DMS114 treated with DMSO at 0.1 percent for 48 hours (cell line): Measurements from ENCODE around the gene C6orf58.
A peak's percentile ranks its signal among the peaks of the same experiment; 100 is the strongest.

Experiments
- DNase-seq: peaks from one replicate; lab custom pipeline; 2025; ENCODE audit not compliant: unreplicated experiment; lab: John Stamatoyannopoulos, UW

The C6orf58 gene

DNA sequence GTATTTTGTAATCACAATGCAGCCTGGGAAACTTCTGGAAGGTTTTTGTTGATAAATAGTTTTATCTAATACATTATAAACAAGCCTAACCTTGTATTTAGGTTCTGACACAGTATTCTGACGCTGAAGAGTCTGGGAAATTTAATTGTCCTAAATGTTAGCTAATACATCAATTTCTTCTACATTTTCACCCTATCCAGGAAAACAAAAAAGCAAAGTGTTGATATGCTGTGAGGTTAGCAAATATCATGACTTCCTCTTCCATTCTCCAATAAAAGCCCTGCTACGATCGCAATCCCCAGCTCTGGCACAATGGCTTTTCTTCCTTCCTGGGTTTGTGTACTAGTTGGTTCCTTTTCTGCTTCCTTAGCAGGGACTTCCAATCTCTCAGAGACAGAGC is at the start of gene C6orf58:
TSS of gene C6orf58 (plus strand) at position 301 of the 400 bp plus-strand sequence. CDS start at position 313, 12 bp downstream.
- no peak for DNase-seq

DNA sequence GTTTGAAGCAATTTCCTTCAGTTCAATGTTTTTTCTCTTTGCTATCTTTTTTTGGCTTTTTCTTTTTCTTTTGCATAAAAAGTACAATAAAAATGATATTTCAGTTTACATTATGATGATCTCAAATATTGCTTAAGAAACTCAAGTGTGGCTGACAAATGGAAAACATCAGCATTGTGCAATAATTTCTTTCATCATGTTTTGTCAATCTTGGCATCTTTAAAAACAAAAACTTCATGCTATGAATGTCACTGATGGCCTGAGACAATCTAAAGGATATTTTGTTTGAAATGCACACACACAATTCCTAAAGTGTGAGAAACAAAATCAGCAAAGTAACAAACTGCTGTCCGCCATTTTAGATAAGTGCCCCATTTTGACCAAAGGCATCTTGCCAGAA is 44.0 kb upstream of the C6orf58 start:
- DNase-seq = no peak

DNA sequence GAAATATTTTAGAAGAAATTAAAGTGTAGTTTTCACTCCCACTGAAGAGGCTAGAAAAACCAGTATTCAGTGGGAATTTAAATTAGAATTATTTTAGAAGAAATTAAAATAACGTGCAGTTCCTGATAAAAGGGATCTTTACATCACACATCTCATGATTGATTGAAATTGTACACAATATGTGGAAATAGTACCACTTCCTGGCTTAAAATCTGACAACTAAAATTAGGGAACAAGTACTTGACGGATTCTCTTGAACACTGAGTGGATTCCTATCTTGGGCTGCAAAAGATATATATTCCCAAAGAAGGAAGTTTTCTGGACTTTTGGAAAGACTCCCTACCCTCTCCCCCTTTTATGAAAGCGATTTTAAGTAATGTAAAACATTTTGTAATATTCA is 43.2 kb upstream of the C6orf58 start:
- no peak for DNase-seq

DNA sequence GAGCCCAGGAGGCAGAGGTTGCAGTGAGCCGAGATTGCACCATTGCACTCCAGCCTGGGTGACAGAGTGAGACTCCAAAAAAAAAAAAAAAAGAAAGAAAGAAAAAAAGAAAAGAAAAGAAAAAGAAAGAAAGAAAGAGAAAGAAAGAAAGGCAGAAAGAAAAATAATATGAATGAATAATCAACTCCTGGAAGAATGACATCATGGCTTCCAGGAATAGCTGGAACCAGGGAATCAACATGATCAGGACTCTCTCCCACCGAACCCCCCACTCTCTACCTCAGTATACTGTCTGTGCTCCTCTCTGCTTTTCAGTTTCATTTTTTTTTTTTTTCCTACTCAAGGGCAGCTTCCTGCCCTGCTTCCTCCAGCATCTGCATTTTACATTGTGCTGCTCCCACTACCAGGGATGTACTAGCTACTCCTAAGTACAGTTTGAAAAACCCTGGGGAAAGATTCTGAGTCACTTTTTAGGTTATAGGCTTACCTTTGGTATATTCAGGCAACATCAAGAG is 38.2 kb upstream of the C6orf58 start:
- no peak for DNase-seq

DNA sequence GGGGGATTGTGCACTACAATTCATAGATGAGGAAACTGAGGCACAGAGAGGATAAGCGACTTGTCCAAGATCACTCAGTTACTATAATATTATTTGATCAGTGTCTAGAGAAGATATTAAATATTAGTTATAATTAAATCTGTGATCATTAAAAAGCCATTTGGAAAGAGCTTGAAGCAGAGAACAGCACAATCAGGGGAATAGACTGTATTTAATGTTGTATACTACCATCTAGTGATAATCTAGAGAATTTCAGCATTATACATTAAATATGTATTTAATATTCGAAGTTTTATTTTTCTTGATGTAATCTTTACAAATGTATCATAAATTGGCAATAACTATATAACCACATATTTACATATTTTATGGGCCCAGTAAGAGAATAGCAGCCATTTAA is 37.7 kb upstream of the C6orf58 start:
- peak; percentile 20 for DNase-seq

DNA sequence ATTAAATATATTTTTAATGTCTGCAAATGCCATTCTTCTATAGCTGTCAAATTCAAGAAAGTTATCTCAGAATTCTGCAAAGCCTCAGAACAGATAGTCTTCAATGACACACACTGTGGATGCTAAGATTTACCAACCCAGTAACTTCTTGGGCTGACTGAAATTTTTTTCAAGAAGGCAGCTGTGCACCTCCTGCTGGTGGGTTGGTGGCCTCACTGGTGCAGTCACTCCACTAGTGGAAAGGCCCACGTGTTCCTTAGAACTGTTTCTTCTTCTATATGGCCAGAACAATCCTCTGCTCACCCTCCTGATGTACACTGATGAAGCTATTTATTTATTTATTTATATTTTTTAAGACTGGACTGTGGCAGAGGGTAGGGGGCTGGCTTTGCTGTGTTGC is 29.8 kb upstream of the C6orf58 start:
- DNase-seq = no peak

DNA sequence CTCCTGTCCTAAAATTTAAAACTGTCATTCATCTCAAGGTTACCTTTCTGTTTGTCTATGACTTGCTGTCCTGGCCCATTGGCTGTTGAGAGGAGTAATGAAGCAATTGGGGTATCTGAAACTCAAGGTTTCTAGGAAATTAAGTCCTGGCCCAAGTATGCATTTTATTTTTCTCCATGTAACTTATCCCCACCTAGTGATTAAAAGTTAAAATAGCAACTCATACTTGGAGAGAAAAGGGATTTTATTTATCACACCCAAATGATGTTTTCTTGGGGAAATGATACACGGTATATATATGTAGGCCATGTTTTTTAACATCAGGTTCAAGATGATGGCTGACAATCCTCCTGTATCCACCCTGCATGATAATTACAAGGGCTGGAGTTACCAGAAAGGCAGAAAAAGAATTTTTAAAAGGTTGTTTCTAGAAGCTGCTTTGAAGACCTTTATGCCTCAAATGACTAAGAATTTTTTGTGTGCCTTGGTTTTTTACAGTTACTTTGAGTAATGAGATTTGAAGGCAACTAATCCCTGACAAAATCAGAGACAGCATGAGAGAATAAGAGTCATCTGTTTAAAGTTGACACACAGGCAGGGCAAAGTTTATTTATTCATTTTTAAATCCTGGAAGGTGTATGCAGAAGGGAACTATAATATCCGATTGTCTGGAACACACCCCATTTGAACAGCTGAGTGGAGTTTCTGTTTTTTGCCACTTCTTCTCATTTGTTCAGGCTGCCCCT is 28.9 kb upstream of the C6orf58 start:
- DNase-seq = peak; percentile 2

DNA sequence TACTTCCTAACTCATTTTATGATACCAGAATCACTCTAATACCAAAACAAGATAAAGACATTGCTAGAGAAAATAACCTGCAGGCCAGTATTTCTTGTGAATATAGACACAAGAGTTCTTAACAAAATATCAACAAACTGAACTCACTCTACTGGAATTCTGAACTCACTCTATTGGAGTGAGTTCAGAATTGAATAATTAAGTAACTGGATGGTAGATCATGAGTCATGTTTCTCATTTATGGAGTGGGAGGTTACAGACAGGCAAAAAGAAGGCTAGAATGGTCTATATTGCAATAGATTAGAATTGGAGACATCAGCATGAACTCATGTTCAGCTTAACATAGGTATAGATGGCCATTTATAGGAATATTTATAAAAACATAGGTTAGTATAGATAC is 26.6 kb upstream of the C6orf58 start:
- no peak for DNase-seq

DNA sequence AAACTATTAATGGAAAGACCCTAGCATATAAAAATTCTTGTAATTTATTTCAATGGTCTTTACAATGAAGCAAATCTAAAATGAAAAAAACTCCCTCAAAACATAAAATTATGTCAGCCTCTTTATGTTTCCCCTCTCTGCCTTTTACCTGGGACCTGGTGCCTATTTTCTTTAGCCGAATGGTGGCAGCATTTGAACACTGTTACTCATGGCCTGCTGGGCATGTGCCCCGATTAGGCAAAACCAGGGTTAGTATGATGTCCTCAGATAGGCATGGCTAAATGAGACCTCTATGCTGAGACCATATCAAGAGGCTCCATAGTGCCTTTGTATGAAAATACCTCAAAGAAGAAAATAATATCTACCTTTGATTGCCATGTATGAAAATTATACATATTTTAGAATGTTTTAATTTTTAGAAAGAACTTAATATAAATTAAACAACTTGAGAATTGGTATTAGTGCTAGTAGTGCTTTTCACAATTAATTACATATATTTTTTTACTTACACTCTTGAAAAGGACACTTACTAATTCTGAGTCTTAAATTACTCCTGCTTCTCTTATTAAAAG is 22.5 kb upstream of the C6orf58 start:
- peak; percentile 8 for DNase-seq

DNA sequence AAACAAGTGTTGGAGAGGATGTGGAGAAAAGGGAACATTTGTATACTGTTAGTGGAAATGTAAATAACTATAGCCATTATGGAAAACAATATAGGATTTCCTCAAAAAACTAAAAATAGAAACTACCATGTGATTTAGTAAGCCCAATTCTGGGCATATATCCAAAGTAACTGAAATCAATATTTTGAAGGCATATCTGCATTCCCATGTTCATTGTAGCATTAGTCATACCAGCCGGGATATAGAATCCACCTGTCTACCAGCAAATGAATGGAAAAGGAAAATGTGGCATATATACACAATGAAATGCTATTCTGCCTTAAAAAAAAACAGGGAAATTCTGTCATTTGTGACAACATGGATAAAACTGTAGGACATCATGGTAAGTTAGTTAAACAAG is 15.3 kb upstream of the C6orf58 start:
- no peak for DNase-seq

DNA sequence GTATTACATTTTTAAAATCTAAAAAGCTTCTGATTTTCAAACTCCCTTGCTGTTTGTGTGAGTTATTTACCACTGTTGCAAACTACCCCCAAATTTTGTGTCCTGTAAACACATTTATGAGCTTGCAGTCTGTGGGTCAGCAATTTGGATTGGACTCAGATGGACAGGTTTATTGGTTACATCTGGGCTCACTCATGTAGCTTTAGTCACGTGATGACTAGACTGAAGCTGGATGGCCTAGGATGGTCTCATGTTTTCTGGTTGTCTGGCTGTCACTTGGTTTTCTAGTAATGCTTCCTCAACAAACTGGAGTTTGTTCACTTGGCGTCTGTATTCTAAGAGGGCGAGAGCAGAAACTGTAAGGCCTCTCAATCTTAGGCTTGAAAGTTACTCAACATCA is 12.2 kb upstream of the C6orf58 start:
- no peak for DNase-seq

DNA sequence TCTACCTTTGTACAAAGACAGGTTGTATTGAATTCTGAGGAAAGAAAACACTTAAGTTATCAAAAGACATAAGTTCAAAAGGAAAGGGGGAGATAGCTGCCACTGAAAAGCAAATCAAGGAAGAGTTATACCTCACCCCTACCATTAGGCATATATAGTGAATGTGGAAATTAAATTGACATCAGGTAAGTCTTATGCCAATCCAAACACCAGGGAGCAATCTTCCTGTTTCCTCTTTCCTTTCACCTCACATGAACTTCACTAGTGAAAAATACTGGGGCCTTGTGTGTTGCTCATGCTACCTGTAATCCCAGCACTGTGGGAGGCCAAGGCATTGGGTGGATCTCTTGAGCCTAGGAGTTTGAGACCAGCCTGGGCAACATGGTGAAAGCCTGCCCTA is 10.9 kb upstream of the C6orf58 start:
- no peak for DNase-seq

DNA sequence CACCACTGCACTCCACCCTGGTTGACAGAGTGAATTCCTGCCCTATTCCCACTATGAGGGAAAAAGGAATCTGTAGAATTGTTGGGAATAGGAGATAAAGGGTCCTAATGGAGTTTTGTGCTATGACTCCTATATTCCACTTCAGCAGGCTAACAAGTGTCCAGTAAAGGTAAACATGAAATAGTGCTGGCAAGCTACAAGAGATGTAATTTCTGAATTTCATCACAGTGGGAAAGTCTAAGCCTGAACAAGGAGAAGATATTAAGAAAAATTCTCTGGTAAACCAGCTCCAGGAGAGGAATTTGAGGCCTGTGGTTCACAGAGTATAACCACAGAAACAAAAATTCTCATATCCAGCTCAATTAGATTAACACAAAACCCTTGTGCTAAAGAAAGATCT is 10.3 kb upstream of the C6orf58 start:
- DNase-seq = no peak

DNA sequence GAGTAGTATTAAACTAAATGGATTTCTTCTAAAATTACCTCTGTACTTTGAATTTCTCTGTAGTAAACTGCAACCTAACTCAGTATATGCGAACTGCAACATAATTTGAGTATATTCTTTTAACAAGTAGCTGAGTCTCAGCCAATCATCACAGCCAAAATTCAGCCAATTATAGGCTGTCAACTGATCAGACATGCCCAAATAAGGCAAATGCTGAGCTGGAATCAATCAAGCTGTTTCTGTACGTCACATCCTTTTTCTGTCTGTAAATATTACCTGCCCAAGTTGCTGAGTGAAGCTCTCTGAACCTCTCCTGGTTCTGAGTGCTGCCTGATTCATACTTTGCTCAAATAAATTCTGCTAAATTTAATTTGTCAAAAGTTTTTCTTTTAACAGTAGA is 9.5 kb upstream of the C6orf58 start:
- DNase-seq = no peak

DNA sequence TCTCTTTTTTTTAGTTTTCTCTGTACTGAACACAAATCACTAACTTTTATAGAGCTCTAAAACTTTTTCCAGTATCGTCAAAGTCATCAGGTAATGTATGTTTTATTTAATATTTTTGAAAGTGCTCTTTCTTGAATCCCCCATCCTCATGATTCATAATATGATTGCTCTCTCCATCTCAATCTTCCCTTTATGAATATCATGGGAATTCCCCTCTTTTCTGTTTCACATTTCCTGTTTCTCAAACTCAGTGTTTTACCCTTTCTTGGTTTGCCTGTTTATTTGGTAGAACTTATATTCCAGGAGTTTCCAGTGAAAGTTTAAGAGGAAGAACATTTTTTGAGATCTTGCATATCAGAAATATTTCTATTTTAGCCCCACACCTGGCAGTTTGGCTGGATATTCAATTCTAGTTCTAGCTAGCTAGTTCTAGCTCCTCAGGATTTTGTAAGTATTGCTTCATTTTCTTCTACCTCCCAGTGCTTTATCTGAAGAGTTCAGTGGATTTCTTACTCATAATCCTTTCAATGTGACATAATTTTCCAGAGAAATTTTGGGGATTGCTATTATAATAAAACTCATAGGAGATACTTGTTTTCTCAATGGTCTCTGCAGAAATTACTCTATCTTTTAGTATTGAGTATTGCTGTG is 6.1 kb upstream of the C6orf58 start:
- no peak for DNase-seq

DNA sequence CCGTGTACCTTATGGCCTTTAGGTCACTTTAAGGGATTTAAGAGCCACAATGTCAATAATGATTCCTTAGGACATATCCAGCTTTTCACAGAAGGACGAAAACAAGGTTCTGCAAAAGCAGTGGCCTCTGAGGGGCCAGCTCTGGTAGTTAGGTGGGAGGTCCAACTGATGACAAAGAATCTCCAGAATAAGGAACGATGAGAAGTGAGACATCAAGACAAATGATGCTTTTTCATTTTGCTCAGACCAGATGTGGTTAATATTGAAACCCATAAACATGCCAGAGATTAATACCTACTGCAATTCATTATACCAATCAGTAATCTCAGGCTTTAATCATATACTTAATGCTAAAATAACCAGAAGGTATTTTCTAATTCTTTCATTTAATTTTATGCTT is 1.9 kb downstream of the C6orf58 start:
- DNase-seq = no peak

DNA sequence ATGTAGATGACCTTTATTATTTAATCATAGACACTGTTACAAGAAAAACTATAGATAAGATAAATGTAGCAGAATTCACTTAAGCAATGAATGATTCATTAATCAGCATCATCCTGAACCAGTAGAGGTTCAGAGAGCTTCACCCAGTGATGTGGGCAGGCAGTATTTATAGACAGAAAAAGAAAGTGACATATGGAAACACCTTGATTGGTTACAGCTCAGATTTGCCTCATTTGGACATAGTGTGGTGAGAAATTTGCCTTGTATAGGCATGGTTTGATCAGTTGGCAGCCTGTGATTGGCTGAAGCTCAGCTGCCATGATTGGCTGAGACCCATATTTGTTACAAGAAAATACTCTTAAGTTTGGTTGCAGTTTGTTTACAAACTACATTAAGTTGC is 4.6 kb downstream of the C6orf58 start:
- no peak for DNase-seq

DNA sequence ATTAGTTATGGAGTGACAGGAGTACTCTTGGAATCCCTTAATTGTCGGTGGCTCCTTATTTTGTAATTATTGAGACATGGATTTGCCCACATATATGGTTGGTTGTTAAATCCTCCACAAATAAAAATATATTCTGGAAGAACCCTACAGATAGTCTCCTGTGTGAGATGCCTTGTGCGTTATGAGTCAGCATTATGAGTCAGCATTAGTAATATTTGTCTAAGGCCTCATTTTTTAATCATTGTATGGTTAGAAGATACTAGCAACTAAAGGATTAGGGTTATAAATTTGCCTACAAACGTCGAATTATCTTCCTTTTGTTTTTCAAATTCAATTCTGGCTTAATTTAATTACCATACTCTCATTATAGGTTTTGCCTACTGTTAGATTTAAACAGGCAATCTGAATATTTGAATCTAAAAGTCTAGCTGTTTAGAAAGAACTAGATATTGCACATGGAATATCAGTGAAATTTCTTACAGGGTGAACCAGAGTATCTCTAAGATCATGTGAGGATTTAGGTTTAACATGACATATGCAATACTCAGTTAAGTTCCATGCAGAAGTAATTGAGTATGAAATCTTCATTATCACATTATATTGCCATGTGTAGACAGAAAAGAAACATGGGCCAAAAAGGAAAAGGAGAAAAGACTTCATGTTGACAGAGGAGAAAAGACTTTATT is 5.9 kb downstream of the C6orf58 start:
- DNase-seq = no peak

DNA sequence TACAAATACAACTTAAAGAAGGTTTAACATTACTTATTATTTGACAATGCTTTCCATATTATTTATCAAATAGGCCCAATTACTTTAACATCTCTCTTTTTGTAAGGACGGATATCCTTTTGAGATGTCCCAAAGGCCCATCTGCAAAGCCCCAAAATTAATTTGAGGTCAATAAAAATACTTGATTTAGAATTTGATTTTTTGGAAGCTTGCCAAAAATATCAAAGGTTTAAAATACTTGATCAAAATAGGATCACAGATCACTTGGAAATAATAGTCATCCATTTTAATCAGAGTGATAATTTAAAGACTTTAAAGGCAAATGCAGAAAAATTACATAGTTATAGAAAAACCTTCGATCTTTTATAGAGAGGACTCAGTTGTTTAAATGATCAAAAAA is 8.1 kb downstream of the C6orf58 start:
- no peak for DNase-seq

DNA sequence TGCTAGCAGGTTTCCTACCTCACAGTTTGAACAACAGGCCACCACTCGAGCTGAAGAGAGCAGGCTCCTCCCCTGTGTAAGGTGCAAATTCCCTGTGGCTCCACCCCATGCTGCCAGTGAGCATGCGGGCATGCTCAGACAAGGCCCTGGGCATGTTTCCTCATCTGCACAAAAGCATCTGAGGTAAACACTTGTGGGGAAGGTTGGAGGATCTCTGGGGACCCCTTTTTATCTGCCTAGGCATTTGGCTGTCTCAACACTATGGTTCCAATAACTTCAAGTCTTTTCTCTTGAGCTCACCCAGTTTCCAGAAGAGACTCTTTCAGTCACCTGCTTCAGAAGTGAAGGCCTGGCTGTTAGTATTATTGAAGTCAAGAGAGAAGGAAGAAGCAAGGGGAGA is 9.4 kb downstream of the C6orf58 start:
- DNase-seq = no peak

DNA sequence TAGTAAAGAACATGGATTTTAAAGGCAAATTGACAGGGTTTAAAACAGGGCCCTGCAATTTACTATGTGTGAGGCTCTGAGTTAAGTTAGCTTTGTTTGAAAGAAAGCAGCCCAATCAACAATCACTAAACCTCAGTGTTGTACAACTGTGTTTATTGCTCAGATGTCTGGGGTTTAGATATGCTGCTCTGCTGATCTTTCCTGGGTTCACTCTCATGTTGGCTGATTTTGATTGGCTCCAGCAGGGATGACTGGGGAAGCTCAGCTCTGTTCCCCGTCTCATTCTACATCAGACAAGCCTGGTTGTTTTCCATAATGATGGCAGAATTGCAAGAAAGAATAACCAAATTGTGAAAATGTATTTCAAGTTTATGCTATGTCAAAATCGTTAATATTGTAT is 10.9 kb downstream of the C6orf58 start:
- DNase-seq = no peak

DNA sequence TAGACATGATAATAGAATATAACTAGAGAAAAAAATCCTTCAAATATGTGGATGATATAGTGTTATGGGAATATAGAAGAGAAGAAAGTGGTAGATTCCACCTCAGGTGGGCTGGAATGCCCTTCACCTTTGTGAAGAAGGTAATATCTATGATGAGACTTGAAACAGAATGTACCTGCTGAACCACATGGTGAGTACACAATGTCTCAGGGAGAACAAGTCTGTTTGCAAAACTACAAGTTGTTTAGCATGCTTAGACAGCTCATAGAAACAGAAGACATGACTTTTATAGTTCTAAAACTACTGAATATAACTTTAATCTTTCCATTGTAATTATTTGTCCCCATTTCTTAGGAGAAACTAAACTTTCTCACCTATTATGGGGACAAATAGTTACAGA is 12.2 kb downstream of the C6orf58 start:
- no peak for DNase-seq
